Keratinocyte (primary cell): Measurements from ENCODE around the gene TNFSF8. TPM values are rescaled to one million over a fixed set of nuclear protein-coding genes. Genes with fewer than 3 reads are reported as not detected.

Source experiments
- DNase-seq: peaks from one replicate; pipeline ENCODE4 v3.0.0-alpha.2; 2011; ENCODE audit warnings: low read depth, missing footprints, low spot score
- FAIRE-seq: peaks from 2 replicates; lab custom pipeline; 2011; peaks lifted over from hg19 to GRCh38; lab: Jason Lieb, UNC
- H2AFZ ChIP-seq: 2 replicates; pipeline ENCODE4 v1.6.0; 2012; ENCODE audit warnings: low read length, control low read depth, inconsistent platforms; ENCODE audit not compliant: control insufficient read depth
- H3K27ac ChIP-seq: 2 replicates; pipeline ENCODE4 v1.5.1; 2011; ENCODE audit warnings: low read length; ENCODE audit not compliant: control insufficient read depth, insufficient read depth
- H3K27me3 ChIP-seq: 3 replicates; pipeline ENCODE4 v1.6.0; 2011; ENCODE audit warnings: low read length; ENCODE audit not compliant: control insufficient read depth, insufficient read depth; ENCODE audit errors: extremely low read depth
- H3K36me3 ChIP-seq, 2 experiments: 2 replicates in 1 of 2; 3 replicates in 1 of 2; pipeline ENCODE4 v1.5.1; 2011; ENCODE audit warnings: low read length in 2 of 2, mild to moderate bottlenecking in 1 of 2; ENCODE audit not compliant: control insufficient read depth in 2 of 2, insufficient read depth in 2 of 2; ENCODE audit errors: extremely low read depth in 1 of 2
- H3K4me1 ChIP-seq: 3 replicates; pipeline ENCODE4 v1.5.1; 2011; ENCODE audit warnings: low read length; ENCODE audit not compliant: control insufficient read depth, insufficient read depth; ENCODE audit errors: extremely low read depth
- H3K4me2 ChIP-seq: 3 replicates; pipeline ENCODE4 v1.6.0; 2011; ENCODE audit warnings: low read depth, low read length; ENCODE audit not compliant: control insufficient read depth, insufficient read depth; ENCODE audit errors: extremely low read depth
- H3K4me3 ChIP-seq, 3 experiments: fragments of 200-600 bp in 1 of 3; sonication (generic) in 1 of 3; 2 replicates in 2 of 3; 3 replicates in 1 of 3; pipeline ENCODE4 v1.5.1; 2011 to 2016; ENCODE audit warnings: low read length in 3 of 3, mild to moderate bottlenecking in 3 of 3, control low read depth in 2 of 3, inconsistent platforms in 1 of 3, low read depth in 1 of 3, mixed read lengths in 1 of 3, mixed run types in 1 of 3, moderate library complexity in 1 of 3; ENCODE audit not compliant: control insufficient read depth in 2 of 3, insufficient read depth in 2 of 3; ENCODE audit errors: extremely low read depth in 1 of 3
- H3K79me2 ChIP-seq: 2 replicates; pipeline ENCODE4 v1.6.0; 2012; ENCODE audit warnings: low read length; ENCODE audit not compliant: control insufficient read depth, insufficient read depth
- H3K9ac ChIP-seq: 3 replicates; pipeline ENCODE4 v1.6.0; 2011; ENCODE audit warnings: low read length; ENCODE audit not compliant: control insufficient read depth, insufficient read depth; ENCODE audit errors: extremely low read depth
- H3K9me1 ChIP-seq: 3 replicates; pipeline ENCODE4 v1.6.0; 2011; ENCODE audit warnings: low read length; ENCODE audit not compliant: control insufficient read depth, insufficient read depth; ENCODE audit errors: extremely low read depth
- H3K9me3 ChIP-seq: 2 replicates; pipeline ENCODE4 v1.5.1; 2012; ENCODE audit warnings: low read depth, low read length; ENCODE audit not compliant: control insufficient read depth
- H4K20me1 ChIP-seq: 3 replicates; pipeline ENCODE4 v1.6.0; 2011; ENCODE audit warnings: low read length; ENCODE audit not compliant: control insufficient read depth, insufficient read depth; ENCODE audit errors: extremely low read depth
- EZH2 ChIP-seq: IDR thresholded peaks from one replicate; pipeline ENCODE4 v1.6.1; 2012; ENCODE audit warnings: inconsistent platforms, mild to moderate bottlenecking, low read length, moderate library complexity
- dilution Hi-C: fragments of 300-500 bp; cut with MboI; formaldehyde crosslinking; loops from one replicate; pipeline ENCODE4 v1.7.0; 2020; ENCODE audit warnings: low sequenced_read_pairs; ENCODE audit not compliant: extremely low pct_ligation_motif_present
- polyA plus RNA-seq, 5 experiments: library from polyadenylated mRNA; depleted of rRNA in 3 of 5; stranded (reverse) in 3 of 5; stranded (forward) in 1 of 5; unstranded in 1 of 5; fragments of >200 nt; gene quantifications; 1 replicate in 1 of 5; 2 replicates in 3 of 5; 3 replicates in 1 of 5; pipeline versions ENCODE4 v1.2.1 to v1.2.3, GENCODE V29; 2011 to 2012; ENCODE audit warnings: missing spikeins in 2 of 5, low read depth in 1 of 5, low replicate concordance in 1 of 5
- TF ChIP-seq, protein P1 (sequence below), 3 experiments: IDR thresholded peaks in 1 of 3; conservative IDR thresholded peaks in 1 of 3; optimal IDR thresholded peaks in 1 of 3; 2 replicates in 2 of 3; 3 replicates in 1 of 3; pipeline versions ENCODE3 to v1.5.1; 2011; ENCODE audit warnings: low read length in 3 of 3, mild to moderate bottlenecking in 3 of 3, moderate library complexity in 2 of 3, control low read depth in 1 of 3, inconsistent platforms in 1 of 3; ENCODE audit not compliant: insufficient read depth in 2 of 3; ENCODE audit errors: extremely low read depth in 1 of 3

Gene TNFSF8
- polyA plus RNA-seq, 1 donor (not counting 4 experiments of a cell fraction or from before 2014, with no cell fraction given): not detected

DNA sequence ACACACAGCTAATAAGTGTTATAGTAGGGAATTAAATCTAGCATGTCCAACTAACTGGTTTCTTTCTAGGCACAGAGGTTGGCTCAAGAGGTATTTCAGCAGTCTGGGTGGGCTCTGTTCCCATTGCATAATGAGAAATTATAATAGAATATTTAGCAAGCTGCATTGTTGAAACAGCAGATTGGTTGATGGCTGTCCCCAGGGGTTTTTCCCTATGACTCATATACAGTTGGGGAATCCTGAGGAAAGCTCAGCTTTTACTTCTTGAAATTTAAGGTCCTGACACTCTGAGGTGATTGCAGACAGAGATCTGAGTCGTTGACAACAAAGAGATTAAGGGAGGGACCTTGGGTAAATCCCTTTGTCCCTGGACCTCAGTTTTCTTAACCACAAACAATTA, 38.3 kb upstream of the TNFSF8 start:
- Histone ChIP-seq H3K9me3 (no peaks in the 10 kb centered on the region), H3K4me3 (no peak overlapping the region), H3K4me2 (no peak overlapping the region), H3K4me1 (peaks cover 3% of the 10 kb centered on the region), H3K79me2 (no peaks in the 10 kb centered on the region), H3K27ac (no peak overlapping the region), H3K9ac (no peak overlapping the region), H3K27me3 (peaks cover 5% of the 10 kb centered on the region), H4K20me1 (no peaks in the 10 kb centered on the region), H3K9me1 (no peaks in the 10 kb centered on the region), H3K36me3 (no peaks in the 10 kb centered on the region), H2AFZ (no peak overlapping the region)
- DNase-seq (no peak), FAIRE-seq (no peak)
- dilution Hi-C loops: no loop called here
- TF ChIP-seq, protein P1, sequence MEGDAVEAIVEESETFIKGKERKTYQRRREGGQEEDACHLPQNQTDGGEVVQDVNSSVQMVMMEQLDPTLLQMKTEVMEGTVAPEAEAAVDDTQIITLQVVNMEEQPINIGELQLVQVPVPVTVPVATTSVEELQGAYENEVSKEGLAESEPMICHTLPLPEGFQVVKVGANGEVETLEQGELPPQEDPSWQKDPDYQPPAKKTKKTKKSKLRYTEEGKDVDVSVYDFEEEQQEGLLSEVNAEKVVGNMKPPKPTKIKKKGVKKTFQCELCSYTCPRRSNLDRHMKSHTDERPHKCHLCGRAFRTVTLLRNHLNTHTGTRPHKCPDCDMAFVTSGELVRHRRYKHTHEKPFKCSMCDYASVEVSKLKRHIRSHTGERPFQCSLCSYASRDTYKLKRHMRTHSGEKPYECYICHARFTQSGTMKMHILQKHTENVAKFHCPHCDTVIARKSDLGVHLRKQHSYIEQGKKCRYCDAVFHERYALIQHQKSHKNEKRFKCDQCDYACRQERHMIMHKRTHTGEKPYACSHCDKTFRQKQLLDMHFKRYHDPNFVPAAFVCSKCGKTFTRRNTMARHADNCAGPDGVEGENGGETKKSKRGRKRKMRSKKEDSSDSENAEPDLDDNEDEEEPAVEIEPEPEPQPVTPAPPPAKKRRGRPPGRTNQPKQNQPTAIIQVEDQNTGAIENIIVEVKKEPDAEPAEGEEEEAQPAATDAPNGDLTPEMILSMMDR (optimal IDR thresholded peaks at IDR 0.05 in 1 of 3, IDR thresholded peaks at IDR 0.05 in 1 of 3, conservative IDR thresholded peaks at IDR 0.05 in 1 of 3; ENCODE audit: extremely low read depth in 1 of 3, insufficient read depth in 2 of 3, low read length in 3 of 3): no peak
- TF ChIP-seq EZH2: no peak

GRCh38 chr9:114965564-114965963, 35.2 kb upstream of the TNFSF8 start:
- no peaks in the 10 kb centered on the region for H3K36me3 ChIP-seq
- H3K79me2 ChIP-seq: no peaks in the 10 kb centered on the region
- H4K20me1 ChIP-seq: no peaks in the 10 kb centered on the region
- H3K4me3 ChIP-seq: no peak overlapping the region
- no peak overlapping the region for H3K27ac ChIP-seq
- no peak overlapping the region for H3K9ac ChIP-seq
- peaks cover 3% of the 10 kb centered on the region for H3K4me1 ChIP-seq
- H2AFZ ChIP-seq: no peak overlapping the region
- H3K9me1 ChIP-seq: no peaks in the 10 kb centered on the region
- FAIRE-seq: no peak
- H3K27me3 ChIP-seq: peaks cover 5% of the 10 kb centered on the region
- H3K9me3 ChIP-seq: peaks cover 3% of the 10 kb centered on the region
- dilution Hi-C loops: no loop called here
- no peak for TF ChIP-seq EZH2
- TF ChIP-seq, protein P1 (optimal IDR thresholded peaks at IDR 0.05 in 1 of 3, IDR thresholded peaks at IDR 0.05 in 1 of 3, conservative IDR thresholded peaks at IDR 0.05 in 1 of 3; ENCODE audit: extremely low read depth in 1 of 3, insufficient read depth in 2 of 3, low read length in 3 of 3): no peak
- H3K4me2 ChIP-seq: no peak overlapping the region
- no peak for DNase-seq
